GM19043 (cell line): ENCODE data around the gene HPS4.

Source experiments
- ATAC-seq: cut with Tn5 transposase; IDR thresholded peaks from one replicate; pipeline ENCODE4 v1.9.1; 2021; ENCODE audit warnings: low read depth; ENCODE audit not compliant: unreplicated experiment

HPS4 gene

DNA sequence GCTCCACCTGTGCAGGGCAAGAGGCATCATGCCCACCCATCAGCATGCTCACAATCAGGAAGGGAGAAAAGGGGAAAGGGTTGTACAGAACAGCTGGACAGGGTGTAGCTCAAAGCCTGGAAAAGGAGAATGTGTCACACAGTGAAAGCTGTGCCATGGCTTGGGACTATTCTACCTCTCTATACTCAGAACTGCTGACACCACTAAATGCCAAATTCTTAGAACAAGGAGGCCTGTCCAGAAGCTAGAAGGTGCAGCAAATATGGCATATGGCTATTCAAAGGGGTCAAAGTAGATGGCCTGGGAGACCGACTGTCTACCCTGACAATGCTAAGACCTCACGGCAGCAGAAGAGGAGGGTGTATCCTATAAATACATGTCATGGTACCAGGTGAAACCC, 12.8 kb downstream of the HPS4 start:
- no peak for ATAC-seq

- ATAC-seq: no peak
Measured at GRCh38 chr22:26466196-26466595, 17.4 kb downstream of the HPS4 start.

- ATAC-seq: no peak
Measured at GRCh38 chr22:26464312-26464711, 19.3 kb downstream of the HPS4 start.

DNA sequence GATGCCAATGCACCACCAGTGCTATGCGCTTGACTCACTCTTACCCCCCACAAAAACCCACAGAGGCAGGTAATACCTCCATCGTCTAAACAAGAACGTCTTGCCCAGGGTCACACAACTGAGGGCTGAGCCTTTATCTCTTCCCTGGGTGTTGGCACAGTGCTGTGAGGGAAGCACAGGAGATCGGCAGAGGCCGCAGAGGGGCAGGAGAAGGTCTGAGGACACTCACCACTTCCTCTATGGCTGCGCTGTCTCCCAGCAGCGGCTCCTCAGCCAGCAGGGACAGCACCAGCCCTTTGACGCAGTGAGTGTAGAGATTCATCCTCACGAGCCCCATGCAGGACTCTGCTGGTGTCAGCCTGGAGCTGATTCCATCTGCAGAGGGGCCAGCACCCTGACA, 19.9 kb downstream of the HPS4 start:
- no peak for ATAC-seq

- ATAC-seq: no peak
Measured at GRCh38 chr22:26463101-26463661, 20.4 kb downstream of the HPS4 start.

GRCh38 chr22:26462641-26463040, 20.9 kb downstream of the HPS4 start:
- no peak for ATAC-seq

- no peak for ATAC-seq
Measured at GRCh38 chr22:26462051-26462450, 21.5 kb downstream of the HPS4 start.

DNA sequence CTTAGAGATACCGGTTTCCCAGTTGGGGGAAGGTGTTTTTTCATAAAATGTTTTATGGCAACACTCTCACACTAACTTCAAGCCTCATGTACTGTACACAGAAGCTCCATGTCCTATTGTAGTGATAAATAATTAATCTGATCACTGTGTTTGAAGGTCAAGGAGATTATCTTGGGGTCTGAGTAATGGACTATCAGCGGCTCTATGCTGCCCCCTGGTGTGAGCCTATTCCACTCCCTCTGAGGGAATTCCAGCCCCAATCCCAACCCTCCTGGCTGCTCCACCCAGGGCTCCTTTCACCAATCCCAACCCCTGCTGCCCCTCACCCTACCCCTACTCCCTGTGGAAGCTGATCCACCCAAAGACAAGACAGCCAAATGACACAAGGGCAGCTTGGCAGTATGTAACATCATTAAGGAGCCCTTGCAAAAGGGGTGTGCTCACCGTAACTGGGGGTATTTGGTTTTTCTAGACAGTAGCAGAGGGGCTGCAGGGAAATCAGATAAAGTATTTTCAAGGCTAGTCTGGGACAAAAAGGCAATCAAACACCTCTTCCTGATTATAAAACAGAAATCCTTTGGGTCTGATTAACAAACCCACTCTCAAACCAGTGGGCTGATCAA, 22.3 kb downstream of the HPS4 start:
- ATAC-seq: no peak

GRCh38 chr22:26460202-26460601, 23.4 kb downstream of the HPS4 start:
- ATAC-seq: no peak

DNA sequence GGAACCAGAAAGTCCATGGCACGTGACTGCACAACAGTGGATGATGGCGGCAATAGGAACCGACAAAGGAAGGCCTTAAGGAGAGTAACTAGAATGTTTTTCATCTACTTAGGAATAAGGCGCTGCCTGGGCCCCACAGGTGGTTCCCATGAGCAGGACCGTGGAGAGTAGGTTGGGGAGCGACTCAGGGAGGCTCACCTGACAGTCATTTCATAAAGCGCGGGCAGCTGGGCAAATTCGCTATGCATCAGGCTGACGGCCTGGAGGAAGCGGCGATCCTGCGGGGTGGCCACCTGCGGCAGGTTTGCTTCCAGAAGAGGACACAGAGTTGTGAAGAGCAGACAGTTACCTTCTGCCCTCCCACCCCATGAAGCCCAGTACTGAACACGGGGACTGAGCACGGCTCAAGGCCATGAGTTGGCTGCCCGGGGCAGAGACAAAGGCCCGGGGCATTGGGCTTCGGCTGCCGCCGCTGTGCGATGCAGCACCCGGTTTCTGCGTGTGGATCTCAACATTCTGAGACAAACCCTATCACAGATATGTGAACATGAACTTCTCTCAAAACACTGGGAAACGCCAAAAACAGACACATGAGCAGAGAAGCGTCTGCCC, 25.8 kb downstream of the HPS4 start:
- no peak for ATAC-seq

DNA sequence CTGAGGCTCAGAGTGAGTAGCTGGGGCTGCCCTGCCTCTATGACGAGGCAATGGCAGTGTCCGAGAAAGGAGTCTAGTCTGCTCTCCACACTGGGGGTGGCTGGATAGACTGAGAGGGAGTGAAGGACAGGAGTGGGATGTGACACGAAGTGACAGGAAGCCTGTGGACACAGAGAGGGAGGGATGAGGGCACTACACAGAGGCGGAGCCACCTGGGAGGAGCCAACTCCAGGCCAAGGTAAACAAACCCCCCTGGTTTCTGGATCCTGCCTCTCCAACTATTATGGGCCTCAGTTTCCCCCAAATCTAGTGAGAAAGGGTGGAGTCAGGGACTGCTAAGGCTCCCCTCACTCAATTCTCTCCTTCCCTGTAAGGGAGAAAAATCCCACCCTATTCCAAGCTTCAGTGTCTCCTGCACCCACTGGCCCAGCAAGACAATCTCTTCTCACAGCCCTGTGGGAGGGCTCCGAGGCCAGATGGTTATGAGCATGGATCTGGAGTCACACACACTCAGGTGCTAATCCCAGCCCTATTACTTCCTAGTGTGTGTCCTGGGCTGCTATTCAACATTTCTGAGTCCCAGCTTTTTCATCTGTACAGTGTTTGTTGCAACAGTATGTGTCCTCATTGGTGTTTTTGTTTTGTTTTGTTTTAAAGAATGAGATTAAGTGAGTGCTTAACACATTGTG, 29.6 kb downstream of the HPS4 start:
- ATAC-seq: no peak

DNA sequence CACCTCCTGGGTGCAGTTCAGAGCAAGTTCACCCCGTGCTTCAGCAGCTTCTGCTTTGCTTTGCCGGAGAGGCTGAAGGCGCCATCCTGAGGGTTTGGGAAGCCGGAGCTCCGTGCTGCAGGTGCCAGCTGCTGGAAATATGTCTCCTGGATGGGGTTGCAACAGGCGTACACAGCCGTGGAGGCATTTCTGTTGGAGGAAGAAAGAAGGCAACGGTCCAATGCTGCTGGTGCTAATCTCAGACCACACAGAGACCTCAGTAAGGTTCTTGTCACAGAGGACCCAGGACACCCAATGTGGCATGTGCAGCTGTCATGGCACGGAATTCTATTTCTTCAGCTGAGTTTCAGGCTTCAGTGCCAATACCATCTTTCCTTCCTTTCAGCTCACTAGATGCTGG, 30.4 kb downstream of the HPS4 start:
- ATAC-seq: no peak

GRCh38 chr22:26452236-26453016, 31.2 kb downstream of the HPS4 start:
- no peak for ATAC-seq

GRCh38 chr22:26450453-26451185, 33.0 kb downstream of the HPS4 start:
- no peak for ATAC-seq

DNA sequence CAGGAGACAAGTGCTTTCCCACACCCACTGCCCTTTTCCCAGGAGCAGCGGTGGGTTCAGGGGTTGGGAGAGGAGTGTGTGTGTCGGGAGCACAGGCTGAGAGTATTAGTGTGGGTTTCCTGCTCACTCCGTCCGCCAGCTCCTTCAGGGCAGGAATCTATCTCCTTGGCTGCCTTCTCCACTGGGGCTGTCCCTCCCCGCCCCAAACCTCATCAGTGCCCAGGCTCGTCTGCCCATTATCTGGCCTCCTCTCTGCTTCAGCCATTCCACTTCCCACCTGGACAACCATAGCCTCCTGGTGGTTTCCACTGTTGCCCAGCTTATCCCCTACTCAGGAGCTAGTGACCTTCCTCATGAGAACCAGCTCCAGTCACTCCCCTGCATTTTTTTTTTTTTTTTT, 34.6 kb downstream of the HPS4 start:
- no peak for ATAC-seq

DNA sequence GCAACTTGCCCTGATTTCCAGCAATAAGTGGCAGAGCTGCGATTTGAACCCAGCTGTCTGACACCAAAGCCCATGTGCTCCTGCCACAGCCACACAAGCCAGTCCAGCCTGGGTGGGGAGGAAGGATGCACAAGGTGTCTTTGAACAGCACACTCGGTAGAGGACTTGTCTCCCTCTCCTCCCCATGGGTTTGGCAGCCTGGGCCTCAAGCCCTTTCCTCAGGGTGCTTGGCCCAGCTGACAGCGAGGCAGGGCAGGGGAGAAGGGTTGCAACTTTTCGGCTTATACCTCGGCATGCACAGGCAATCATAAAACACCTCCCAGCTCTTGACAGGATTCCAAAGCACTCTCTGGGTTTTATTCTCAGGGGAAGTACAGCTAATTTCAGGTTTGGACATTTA, 35.2 kb downstream of the HPS4 start:
- no peak for ATAC-seq

- ATAC-seq: no peak
Measured at GRCh38 chr22:26447584-26448329, 35.8 kb downstream of the HPS4 start.

DNA sequence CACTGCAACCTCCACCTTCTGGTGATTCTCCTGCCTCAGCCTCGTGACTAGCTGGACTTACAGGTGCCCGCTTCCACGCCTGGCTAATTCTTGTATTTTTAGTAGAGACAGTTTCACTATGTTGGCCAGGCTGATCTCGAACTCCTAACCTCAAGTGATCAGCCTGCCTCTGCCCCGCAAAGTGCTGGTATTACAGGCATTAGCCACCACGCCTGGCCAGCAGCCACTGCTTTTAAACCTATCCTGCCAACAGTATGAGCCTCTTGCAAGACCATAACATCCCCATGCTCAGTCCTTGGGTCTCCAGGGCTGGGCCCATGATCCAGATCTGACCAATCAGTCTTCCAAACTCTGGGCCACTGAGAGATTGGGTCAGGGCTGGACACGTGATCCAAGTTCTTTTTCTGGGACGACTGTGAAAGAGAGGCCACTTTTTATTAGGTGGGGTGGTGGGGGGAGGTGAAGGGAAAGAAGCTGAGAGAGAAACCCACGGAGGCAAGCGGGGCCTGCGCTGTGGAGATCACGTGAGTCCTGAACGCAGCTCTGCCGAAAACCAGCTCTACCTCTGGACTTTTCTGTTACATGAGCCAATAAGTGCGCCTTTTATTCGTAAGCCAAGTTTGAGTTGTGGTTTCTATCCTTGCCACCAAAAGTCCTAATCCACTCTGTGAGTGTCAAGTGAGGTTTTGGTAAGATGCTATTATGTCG, 36.6 kb downstream of the HPS4 start:
- no peak for ATAC-seq
